Measurements from ENCODE around the gene DPM3.
"Not testable (repeated sequence)": the region's sequence is repeated elsewhere in the genome, so short reads cannot be mapped to it uniquely, and the experiment has no call there.

The DPM3 gene

DNA sequence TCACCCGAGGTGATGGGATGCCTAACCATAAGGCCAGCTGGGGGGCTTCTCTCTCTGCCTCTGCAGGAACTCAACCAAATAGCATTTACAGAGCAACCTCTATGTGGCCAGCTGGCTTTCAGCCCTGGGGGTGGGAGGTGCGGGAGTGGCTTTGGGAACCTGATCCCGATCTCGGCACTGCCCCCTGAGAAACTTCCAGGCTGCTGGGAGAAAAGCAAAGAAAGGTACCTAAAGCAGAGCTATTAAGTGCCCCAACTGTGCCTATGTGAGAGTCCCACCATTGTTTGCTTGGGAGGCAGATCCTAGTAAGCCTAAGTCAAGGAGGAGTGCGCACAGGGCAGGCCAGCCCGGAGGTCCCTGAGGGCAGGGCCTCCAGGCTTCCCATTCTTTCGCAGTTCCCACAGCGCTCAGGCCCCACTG is 25.7 kb upstream of the DPM3 start:
- DNase-seq (ENCODE audit: low read depth, low spot score): no peak
- TF ChIP-seq CTCF (IDR thresholded peaks at IDR 0.05; ENCODE audit: low read depth, low read length): no peak
- in situ Hi-C loops (cut with HindIII; ENCODE audit: low sequenced_read_pairs): no loop called here
- no peak overlapping the region for H3K4me3 ChIP-seq (ENCODE audit: low read depth, low read length)

DNA sequence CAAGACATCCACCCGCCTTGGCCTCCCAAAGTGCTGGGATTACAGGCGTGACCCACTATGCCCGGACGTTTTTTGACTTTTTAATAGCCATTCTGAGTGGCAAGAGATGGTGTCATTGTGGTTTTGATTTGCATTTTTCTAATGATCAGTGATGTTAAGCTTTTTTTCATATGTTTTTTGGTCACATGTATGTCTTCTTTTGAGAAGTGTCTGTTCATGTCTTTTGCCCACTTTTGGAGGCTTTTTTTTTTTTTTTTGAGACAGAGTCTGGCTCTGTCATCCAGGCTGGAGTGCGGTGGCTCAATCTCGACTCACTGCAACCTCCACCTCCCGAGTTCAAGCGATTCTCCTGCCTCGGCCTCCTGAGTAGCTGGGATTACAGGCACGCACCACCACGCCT is 24.3 kb upstream of the DPM3 start:
- in situ Hi-C loops (cut with HindIII; ENCODE audit: low sequenced_read_pairs); H3K4me3 ChIP-seq (ENCODE audit: low read depth, low read length); DNase-seq (ENCODE audit: low read depth, low spot score): not testable (repeated sequence)

GRCh38 chr1:155163785-155164184 is 23.5 kb upstream of the DPM3 start:
- in situ Hi-C loops (cut with HindIII; ENCODE audit: low sequenced_read_pairs); DNase-seq (ENCODE audit: low read depth, low spot score): not testable (repeated sequence)

GRCh38 chr1:155162631-155163030 is 22.3 kb upstream of the DPM3 start:
- H3K4me3 ChIP-seq (ENCODE audit: low read depth, low read length); in situ Hi-C loops (cut with HindIII; ENCODE audit: low sequenced_read_pairs); DNase-seq (ENCODE audit: low read depth, low spot score): not testable (repeated sequence)

More at GRCh38 chr1:155163785-155164184, 23.5 kb upstream of the DPM3 start:
- H3K4me3 ChIP-seq (ENCODE audit: low read depth, low read length): not testable (repeated sequence)

GRCh38 chr1:155160128-155160527 is 19.8 kb upstream of the DPM3 start:
- no peak for DNase-seq (ENCODE audit: low read depth, low spot score)
- H3K4me3 ChIP-seq (ENCODE audit: low read depth, low read length): no peak overlapping the region
- no peak for TF ChIP-seq CTCF (IDR thresholded peaks at IDR 0.05; ENCODE audit: low read depth, low read length)
- in situ Hi-C loops (cut with HindIII; ENCODE audit: low sequenced_read_pairs): no loop called here

DNA sequence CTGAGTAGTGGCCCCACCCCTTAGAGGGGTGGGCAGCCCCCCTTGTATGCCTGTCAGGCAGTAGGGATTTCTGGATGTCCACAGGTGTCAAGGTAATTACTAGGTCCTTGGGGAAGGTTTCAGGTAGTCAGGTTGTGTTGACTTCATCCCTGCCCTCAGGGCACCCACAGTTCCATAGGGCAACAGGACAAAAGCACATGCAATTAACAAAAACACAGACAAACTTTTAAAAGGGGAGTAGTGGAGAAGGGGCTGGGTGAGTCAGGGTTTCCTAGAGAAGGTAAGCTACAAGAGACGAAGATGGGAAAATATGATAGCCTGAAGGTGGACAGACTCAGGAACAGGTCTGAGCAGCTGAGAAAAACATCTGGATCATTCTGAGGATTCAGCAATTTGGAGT is 18.7 kb upstream of the DPM3 start:
- DNase-seq (ENCODE audit: low read depth, low spot score): no peak
- TF ChIP-seq CTCF (IDR thresholded peaks at IDR 0.05; ENCODE audit: low read depth, low read length): no peak

GRCh38 chr1:155155996-155156643 is 15.8 kb upstream of the DPM3 start:
- H3K4me3 ChIP-seq (ENCODE audit: low read depth, low read length); in situ Hi-C loops (cut with HindIII; ENCODE audit: low sequenced_read_pairs); DNase-seq (ENCODE audit: low read depth, low spot score): not testable (repeated sequence)

More for the DNA sequence above, 18.7 kb upstream of the DPM3 start:
- H3K4me3 ChIP-seq (ENCODE audit: low read depth, low read length): no peak overlapping the region
- in situ Hi-C loops (cut with HindIII; ENCODE audit: low sequenced_read_pairs): no loop called here

GRCh38 chr1:155145491-155145890 is 5.2 kb upstream of the DPM3 start:
- TF ChIP-seq CTCF (IDR thresholded peaks at IDR 0.05; ENCODE audit: low read depth, low read length): no peak
- no peak overlapping the region for H3K4me3 ChIP-seq (ENCODE audit: low read depth, low read length)
- in situ Hi-C loops (cut with HindIII; ENCODE audit: low sequenced_read_pairs): no loop called here
- DNase-seq (ENCODE audit: low read depth, low spot score): no peak

GRCh38 chr1:155141749-155142148 is 1.4 kb upstream of the DPM3 start:
- TF ChIP-seq CTCF (IDR thresholded peaks at IDR 0.05; ENCODE audit: low read depth, low read length): no peak
- in situ Hi-C loops (cut with HindIII; ENCODE audit: low sequenced_read_pairs): no loop called here
- DNase-seq (ENCODE audit: low read depth, low spot score): no peak
- H3K4me3 ChIP-seq (ENCODE audit: low read depth, low read length): no peak overlapping the region
